Fibroblast of skin of back (primary cell): ENCODE data around the gene ATF6.
"Not testable (repeated sequence)": the region's sequence is repeated elsewhere in the genome, so short reads cannot be mapped to it uniquely, and the experiment has no call there.

ENCODE experiments used
- DNase-seq: peaks from one replicate; pipeline ENCODE4 v3.0.0-alpha.2; 2013

Gene ATF6

DNA sequence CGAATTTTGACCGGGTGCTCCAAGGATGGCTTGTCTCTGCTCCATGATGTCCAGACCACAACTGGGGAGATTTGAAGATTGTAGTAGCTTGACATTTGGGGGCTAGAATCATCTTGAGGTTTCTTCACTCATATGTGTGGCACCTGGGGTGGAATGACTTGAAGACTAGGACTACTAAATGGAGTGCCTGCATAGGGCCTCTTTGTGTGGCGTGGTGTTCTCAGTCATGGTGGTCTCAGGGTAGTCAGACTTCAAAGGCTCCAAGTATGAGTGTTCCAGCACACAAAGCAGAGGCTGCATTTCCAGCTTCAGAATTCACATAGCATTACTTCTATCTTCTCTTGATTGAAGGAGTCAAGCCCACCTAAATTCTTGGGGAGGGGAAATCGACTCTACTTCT is 16.8 kb downstream of the ATF6 start:
- DNase-seq: no peak

DNA sequence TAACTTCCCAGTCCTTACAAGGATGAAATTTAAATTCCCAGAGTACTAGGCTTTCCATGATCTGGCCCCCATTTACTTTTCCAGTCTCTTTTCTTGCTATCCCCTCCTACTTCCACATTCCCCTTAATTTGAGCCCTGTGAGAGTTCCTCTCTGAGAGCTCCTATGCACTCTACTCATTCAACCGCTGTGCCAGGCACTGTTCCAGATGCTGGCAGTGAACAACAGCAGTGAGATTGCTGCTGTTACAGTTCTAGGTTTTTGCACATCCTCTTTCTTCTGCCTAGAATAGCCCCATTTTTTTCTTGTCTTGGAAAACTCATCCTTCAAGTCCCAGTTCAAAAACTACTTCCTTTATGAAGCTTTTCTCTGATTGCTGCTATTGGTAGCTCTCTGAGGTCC is 18.8 kb downstream of the ATF6 start:
- no peak for DNase-seq

DNA sequence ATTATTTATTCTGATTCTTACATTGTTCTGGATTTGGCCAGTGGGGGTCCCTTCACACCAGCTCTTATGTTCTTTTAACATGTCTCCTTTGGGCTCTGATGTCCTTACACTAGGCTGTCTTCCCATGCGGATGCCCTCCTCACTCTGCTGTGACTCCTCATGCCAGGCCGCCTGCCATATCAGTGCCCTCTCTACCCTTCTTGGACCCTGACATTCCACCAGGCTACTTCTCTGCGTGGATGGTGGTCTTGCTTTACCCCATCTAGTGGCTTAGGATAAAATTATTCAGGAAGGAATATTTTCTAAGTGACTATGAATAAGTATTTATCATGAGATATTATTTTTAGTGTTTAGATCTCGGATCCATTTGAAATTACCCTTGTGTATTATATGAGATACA is 21.2 kb downstream of the ATF6 start:
- no peak for DNase-seq

DNA sequence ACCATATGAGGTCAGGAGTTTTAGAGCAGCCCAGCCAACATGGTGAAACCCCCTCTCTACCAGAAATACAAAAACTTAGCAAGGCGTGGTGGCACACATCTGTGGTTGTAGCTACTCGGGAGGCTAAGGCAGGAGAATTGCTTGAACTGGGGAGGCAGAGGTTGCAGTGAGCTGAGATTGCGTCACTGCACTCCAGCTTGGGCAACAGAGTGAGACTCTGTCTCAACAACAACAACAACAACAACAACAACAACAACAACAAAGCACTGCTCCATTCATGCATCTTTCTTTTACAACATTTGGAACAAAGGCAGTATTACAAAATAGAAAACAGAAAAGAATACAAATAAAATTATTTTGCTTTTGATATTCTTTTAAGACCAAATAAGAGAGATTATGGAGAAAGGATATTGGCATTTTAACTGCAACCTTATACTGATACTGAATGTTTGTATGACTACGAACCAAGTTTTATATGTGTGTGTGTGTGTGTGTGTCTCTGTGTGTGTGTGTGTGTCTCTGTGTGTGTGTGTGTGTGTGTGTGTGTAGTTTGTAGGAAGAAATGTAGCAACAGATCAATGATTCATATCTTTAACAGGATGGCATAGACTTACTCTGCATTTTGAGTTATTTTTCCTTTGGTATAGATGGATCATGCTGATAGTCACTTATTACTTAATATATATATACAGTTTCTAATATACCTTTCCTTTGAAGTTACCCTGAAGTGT is 24.6 kb downstream of the ATF6 start:
- no peak for DNase-seq

DNA sequence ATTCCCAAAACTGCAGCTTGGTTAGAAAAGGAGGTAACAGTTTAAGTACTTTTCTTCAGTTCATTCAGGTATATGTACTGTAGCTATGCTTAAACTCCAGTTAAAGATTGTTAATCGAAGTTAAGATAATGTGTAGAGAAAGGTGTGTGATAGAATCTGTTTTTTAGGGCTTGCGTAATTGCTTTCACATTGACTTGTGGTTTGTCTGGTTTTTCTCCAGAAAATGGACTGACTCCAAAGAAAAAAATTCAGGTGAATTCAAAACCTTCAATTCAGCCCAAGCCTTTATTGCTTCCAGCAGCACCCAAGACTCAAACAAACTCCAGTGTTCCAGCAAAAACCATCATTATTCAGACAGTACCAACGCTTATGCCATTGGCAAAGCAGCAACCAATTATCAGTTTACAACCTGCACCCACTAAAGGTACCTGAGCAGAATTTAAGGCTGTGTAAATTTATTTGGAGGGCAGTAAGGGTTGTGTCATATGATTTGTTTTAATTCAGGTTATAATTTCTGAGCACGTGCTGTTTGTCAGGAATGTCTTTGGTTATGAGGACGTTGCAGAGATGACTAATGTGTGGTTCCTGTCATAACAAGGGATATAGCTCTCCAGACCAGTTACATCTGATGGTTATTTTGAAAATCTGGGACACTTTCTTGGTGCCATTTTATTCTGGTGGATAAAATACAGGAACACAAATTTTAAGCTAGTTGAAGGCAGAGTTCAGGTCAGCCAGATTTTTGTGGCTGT is 26.0 kb downstream of the ATF6 start:
- peak; percentile 72 for DNase-seq

DNA sequence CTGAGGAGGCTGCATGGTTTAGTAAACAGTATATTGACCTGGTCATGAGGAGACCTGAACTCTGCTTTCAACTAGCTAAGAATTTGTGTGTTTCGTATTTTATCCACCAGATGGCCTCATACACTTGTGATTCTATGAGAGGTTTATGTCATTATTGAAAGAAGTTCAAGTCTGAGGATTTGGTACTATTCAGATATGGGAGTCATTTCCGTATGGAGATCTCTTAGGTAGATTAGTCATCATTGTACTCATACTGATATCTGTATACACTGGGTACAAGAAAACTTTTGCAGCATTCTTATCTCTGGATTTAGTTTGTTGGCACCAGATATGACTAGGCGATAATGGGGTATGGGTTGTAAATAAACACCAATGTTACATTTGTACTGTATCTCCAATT is 26.6 kb downstream of the ATF6 start:
- DNase-seq: peak; percentile 83

DNA sequence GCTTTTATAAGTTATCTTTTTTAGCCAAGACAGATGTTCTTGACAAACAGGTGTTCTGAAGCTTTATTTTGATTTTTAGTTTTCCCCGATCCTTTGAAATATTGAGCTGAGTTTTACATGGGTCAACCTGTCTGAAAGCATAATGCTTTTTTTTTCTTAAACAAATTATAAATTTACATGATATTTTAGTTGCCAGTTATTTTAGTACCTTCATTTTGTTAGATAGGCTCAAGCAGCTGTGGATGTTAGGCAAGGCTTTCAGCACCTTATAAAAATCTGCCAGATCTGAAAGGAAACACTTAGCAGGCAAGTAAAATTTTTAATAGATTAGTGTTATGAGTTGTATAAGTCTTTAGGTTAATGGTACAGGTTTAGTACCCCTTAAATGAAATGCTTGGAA is 33.7 kb downstream of the ATF6 start:
- DNase-seq: no peak

DNA sequence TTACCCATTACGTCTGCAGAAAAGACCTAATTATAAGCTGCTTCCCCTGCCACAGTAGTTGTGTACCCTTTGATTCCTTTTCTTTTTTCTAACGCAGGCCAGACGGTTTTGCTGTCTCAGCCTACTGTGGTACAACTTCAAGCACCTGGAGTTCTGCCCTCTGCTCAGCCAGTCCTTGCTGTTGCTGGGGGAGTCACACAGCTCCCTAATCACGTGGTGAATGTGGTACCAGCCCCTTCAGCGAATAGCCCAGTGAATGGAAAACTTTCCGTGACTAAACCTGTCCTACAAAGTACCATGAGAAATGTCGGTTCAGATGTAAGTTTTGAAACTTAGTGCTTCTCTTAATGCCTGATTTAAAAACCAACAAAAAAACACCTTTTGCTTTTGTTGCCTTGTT is 35.8 kb downstream of the ATF6 start:
- no peak for DNase-seq

DNA sequence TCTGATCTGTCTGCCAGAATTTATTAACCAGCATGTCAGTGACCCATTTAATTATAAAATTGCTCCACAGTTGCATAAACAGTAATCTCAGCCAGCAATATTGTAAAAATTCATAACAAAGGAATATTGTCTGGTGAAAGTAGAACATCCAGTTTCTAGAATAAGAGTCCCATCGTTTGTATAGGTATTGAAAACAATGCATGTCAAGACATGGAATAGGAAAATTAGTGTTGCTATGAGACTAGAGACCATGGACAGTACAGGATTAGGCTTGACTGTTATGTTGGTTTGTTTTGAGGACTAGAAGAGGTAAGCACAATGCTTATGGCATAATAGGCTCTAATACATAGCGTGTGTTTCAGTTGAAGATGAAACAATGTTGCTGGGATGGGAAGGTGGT is 37.1 kb downstream of the ATF6 start:
- DNase-seq: no peak

DNA sequence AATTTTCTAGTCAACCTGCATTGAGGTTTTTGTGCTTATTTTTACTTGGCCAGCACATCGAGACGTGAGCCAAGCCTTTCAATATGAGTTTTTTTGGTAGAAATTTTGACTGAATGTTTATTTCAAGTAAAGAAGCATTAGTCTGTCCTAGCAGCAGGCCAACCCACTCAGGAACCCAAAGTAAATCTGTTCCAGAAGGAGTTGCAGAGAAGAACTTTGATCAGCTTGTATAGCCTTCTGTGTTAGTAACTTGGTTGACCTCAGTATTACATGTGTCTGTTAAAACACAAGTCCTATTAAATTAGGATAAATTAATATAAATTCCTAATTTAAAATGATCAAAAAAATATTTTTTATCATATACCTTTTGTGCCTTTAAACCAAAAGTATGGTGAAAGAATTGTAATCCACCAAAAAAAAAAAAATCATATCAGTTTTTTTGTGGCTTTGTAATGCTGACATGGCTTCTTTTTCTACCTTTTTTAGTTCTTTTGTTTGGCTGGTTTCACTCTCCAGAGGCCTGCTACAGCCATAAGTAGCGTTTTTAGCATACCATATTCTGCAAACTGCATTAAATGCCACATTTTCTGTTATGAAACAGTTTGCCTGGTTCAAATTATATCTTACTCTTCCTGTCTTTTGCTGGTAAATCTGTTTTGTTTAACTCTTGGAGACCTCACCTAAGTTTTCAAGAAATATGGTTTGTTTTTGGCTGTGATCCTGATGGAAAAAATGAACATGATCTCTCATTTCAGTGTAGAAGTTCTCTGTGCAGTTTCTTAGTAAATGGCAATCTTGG is 39.5 kb downstream of the ATF6 start:
- peak; percentile 12 for DNase-seq

DNA sequence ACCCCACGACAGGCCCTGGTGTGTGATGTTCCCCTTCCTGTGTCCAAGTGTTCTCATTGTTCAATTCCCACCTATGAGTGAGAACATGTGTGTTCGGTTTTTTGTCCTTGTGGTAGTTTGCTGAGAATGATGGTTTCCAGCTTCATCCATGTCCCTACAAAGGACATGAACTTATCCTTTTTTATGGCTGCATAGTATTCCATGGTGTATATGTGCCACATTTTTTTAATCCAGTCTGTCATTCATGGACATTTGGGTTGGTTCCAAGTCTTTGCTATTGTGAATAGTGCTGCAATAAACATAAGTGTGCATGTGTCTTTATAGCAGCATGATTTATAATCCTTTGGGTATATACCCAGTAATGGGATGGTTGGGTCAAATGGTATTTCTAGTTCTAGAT is 43.1 kb downstream of the ATF6 start:
- not testable (repeated sequence) for DNase-seq

DNA sequence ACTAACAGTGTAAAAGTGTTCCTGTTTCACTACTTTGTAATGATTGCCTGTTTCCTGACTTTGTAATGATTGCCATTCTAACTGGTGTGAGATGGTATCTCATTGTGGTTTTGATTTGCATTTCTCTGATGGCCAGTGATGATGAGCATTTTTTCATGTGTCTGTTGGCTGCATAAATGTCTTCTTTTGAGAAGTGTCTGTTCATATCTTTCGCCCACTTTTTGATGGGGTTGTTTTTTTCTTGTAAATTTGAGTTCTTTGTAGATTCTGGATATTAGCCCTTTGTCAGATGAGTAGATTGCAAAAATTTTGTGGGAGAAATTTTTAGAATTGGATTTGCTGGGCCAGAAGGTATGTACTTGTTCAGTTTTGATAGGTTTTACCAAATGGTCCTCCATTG is 43.5 kb downstream of the ATF6 start:
- not testable (repeated sequence) for DNase-seq

DNA sequence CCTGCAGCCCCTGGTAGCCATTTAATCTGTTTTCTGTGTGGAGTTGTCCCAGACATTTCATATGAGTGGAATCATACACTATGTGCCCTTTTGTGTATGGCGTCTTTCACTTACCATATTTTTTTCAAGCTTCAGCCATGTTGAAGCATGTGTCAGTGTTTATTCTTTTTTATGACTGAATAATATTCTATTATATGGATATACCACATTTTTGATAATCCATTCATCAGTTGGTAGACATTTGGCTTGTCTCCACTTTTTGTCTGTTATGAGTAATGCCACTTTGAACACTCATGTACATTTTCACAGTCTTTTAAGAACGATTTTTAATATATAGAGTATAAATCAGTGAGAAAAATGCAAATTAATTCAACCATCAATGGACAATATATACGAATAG is 44.7 kb downstream of the ATF6 start:
- no peak for DNase-seq

DNA sequence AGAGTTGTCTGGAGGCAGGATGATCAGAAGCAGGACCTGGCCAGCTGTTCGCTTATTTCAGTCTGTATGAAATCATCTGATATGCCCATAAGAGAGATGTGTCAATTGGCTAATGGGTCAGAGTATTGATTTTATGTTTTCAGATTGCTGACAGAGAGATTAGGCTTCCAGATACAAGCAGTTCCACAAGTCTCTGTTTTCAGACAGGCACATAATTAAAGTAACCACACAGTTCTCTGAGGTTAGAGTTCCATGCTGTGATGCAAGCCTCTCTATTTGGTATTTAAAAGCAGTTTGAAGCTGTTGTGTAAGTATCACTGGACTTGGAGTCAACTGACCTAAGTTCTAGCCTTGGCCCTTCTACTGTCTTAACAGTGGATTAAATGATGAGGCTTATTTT is 50.1 kb downstream of the ATF6 start:
- no peak for DNase-seq

DNA sequence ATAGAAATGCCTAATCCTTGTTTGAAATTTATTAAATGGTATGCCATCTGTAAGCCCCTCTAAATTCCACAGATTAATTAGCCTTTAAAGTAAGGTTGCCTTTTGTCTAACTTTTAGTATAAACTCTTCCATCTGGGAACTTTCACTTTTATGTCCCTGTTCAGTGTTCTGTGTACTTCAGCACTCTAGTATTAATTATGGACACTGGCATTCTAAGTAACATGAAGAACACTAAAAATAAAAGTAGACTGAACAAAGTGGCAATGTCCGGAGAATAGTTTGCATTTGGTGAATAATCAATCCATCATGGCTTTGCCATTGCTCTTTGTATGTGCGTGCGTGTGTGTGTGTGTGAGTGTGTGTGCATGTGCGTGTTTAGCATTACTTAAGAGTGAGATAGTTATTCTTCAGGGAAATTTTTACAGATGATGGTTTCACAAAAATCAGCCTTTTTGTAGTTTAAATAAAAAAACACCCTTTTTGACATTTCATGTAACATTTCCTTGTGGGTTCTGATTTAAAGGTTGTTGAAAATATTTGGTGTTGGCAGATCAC is 51.1 kb downstream of the ATF6 start:
- DNase-seq: peak; percentile 31

DNA sequence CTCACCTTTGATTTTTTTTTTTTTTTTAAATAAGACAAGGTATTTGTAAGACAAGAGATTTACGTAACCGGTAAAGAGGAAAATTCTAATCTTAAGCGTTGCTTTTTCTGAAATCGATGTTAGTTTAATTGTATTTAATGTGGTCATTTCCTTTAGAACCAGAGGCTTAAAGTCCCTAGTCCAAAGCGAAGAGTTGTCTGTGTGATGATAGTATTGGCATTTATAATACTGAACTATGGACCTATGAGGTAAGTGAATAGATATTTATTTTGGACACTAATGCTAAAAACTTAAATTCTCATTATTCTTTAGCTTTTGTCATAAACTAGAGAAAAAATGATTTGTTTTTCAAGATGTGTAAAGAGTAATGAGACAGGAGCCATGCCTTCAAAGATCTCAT is 54.8 kb downstream of the ATF6 start:
- DNase-seq: no peak

DNA sequence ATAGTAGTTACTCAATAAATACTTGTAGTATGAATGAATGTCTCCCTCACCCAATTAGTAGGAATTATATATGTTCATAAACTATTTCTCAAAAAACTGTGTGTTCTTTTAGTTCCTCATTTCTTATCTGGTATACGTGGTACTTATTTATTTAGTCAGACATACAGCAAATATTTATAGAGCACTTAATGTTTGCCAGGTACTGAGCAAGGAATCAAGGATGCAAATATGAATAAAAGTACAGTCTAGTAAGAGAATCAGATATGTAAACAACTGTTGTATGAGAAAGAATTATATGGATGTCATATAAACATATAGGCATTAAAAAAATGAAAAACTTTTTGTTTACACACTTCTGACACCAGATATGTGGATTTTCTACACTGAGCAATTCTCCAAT is 58.5 kb downstream of the ATF6 start:
- no peak for DNase-seq

DNA sequence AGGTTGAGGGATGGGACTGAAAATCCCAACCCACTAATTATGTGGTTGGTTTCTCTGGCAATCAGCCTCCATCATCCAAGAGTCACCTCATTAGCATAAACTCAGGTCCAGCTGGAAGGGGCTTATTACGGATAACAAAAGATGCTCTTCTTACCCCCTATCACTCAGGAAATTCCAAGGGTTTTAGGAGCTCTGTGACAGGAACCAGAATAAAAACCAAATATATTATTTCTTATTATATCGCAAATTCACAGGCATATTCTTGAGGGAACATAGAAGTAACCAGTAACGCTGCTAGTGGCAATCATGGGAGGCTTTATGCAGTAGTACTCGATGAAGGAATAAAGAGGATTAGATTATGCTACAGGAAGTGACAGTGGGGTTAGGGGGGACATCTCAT is 59.7 kb downstream of the ATF6 start:
- DNase-seq: no peak

DNA sequence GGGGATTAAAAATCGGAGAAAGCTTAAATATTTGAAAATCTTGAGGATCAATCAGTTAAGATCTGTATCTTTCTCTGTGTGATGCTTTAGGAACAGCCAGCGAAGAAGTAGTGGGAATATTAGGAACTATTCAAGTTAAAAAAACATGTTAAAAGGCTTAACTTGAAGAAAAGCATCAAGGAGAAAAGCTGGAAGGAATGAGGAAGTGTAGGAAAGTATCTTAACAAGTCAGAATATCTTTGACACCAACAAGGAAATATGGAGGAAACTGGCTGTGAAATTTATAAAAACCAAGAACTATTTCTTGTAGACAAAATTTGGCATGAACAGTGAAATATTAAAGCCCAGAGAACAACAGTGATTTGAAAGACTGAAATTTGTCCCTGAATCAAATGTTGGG is 60.4 kb downstream of the ATF6 start:
- DNase-seq: no peak

DNA sequence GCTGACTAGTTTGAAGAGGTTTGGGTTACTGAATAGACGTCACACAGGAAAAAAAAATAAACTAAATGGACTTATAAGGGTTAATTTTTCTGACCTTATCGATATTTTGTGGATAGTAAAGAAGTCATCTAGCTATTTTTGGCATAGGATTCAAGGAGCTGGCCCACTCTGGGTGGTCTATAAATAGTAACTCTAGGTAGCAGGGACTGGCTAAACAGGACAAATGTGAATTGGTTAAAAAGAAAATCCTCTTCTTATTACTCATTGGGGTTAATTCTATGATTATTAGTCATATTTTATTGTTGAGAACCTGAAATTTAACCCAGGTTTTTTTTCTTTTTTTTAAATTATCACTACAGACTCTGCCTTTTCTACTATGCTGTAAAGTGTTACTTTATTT is 61.7 kb downstream of the ATF6 start:
- peak; percentile 70 for DNase-seq

DNA sequence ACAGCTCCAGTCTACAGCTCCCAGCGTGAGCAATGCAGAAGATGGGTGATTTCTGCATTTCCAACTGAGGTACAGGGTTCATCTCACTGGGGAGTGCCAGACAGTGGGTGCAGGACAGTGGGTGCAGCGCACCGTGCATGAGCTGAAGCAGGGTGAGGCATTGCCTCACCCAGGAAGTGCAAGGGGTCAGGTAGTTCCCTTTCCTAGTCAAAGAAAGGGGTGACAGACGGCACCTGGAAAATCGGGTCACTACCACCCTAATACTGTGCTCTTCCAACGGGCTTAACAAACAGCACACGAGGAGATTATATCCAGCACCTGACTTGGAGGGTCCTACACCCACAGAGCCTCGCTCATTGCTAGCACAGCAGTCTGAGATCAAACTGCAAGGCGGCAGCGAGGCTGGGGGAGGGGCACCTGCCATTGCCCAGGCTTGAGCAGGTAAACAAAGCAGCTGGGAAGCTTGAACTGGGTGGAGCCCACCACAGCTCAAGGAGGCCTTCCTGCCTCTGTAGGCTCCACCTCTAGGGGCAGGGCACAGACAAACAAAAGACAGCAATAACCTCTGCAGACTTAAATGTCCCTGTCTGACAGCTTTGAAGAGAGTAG is 66.3 kb downstream of the ATF6 start:
- not testable (repeated sequence) for DNase-seq

DNA sequence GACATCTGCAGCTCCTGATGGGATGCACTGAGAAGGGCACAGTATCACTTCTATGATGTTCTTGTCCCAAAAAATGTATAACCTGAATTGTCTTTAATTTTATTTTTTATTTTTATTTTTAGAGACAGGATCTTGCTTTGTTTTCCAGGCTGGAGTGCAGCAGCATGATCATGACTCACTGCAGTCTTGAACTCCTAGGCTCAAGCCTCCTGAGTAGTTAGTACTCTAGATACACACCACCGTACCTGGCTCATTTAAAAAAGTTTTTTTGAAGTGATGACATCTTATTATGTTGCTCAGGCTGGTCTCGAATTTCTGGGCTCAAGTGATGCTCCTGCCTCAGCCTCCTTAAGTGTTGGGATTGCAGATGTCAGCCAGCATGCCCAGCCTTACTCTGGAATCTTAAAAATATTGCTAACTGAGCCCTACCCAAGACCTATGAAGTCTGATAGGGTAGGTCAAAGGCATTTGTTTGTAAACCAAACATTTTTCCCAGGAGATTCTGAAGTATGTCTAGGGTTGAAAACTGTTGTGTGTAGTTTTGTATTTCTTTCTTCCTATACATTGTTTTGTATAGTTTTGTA is 68.9 kb downstream of the ATF6 start:
- DNase-seq: no peak
